NCI-H2029 treated with DMSO at 0.1 percent for 48 hours (cell line): ENCODE measurements around the gene FLNA.
"Not testable (repeated sequence)": the region's sequence is repeated elsewhere in the genome, so short reads cannot be mapped to it uniquely, and the experiment has no call there.

Experiments
- DNase-seq: peaks from one replicate; lab custom pipeline; 2025; lab: John Stamatoyannopoulos, UW

FLNA gene

DNA sequence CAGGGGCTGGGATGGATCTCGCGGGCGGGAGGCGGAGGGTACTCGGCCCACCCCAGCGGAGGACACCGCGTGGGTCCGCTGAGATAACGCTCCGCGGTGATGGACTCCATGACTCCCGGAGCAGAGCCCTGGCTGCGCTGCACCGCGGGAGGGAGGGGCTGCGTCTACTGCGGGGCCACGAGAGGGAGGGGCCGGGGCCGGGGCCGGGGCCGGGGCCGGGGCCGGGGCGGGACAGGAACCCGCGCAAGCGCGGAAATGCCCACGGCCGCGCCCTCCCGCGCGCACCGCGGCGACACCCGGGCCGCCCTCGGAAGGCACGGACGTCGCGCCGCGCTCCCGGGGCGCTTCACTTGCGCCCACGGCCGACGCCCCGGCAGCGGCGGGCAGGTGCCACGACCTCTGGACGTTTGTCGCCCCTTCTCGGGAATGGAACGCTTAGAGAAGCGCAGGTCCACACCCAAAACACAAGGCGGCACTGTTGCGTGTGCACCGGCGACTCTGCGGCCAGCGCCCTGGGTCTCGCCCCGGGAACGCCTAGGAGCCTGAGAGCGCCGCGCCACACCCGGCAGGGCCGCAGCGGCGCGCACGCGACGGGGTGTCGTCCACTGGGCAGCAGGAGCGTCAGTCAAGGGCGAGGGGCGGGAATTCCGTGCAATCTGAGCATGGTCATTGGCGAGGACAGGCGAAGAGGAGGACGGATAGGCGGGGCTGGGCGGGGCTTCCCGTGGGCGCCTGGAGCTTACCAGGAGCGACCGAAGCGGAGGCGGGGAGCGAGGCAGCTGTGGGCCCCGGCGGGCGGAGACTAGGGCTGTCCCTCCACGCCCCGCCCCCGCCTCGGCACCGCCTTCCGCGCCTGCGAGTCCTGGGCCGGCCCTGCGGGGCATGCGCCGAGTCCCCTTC is 32.8 kb downstream of the FLNA start:
- not testable (repeated sequence) for DNase-seq

DNA sequence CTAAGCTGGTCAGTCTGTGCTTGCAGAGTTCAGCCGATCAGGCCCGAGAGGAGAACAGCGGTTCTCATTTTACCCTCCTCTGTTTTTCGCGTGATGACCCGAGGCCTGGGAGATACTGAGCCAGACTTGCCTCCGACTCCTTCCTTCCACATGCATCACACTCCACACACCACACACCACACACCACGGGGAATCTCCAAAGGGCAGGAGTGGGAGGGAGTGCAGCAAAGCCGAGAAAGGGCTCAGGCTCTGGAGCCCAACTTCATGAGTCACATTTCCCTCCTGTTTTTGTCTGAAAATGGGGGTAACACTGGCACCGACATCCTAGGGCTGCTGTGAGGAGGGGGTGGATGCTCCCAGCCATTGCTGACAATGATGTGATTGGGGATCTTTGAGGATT is 39.9 kb downstream of the FLNA start:
- DNase-seq, result no peak

GRCh38 chrX:154333837-154334271 is 40.6 kb downstream of the FLNA start:
- DNase-seq, result no peak

DNA sequence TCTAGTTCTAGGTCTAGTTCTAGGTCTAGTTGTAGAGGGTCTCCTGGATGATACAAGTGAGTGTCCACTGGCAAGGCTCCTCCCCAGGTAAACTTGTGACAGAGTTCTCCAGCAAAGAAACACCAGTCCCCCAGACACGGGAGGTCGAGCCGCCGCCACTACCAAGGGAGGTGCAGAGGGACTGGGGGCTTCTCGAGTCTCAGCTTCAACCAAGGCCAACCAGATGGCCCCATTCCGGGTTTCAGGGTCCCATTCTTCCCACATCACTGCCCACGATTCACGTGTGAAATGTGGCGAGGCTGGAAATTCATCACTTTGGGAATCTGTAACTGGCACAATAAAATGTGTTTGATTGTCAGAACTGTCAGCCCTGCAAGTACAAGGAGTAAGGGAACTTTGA is 41.3 kb downstream of the FLNA start:
- no peak for DNase-seq

DNA sequence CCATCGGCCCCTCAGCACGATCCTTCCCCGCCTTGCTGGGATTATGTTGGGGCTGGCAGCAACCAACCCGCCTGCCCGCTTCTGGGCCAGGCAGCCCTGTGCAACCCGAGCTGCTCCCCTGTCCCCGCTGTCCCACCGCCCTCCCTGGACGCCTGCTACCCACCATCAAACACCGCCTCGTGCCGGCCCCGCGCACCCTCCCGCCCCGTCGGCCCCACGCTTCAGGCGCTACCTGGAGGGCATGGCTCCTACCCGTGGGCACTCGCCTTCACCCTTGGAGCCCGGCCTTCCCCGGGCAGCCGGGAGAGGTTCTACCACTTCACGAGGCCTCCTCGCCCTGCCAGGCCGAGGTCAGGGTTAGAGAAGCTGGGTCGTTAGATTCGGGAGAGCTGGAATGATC is 41.9 kb downstream of the FLNA start:
- DNase-seq, result no peak

DNA sequence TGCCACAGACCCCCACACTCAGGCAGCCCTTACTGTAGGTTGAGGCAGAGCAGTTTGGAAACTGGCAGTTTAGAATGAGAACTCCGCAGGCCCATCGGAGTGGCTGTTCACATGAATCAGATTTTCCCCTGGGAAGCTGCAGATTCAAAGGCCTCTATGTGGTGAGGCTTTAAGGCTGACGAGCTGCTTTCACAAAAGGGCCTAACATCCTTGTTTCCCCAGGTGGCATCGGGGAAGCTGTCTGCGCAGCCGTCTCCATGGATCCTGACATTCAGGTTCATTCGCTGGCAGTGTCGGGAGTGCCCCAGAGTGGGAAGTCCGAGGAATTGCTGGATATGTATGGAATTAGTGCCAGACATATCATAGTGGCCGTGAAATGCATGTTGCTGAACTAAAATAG is 45.1 kb downstream of the FLNA start:
- DNase-seq, result no peak

DNA sequence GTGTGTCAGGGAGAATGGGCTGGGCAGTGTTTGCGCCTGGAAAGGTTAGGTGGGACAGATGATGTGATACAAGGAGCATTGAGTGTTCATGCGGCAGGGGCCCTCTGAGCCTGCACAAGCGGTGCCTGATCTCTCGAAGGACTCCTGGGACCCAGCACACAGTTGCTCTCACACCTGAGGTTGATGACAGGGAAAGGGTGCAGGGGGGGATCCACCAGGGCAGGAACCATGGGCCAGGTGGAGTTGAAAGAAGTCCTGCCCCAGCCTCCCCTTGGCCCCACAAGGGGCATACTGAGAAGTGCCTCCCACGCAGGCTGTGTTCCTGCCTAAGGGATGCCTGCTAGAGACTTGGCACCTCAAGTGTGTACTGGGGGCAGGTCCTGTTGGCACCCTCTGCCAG is 45.8 kb downstream of the FLNA start:
- no peak for DNase-seq

GRCh38 chrX:154327038-154327820 is 47.2 kb downstream of the FLNA start:
- no peak for DNase-seq

GRCh38 chrX:154325541-154325940 is 48.9 kb downstream of the FLNA start:
- no peak for DNase-seq

- DNase-seq, result no peak
Observed at GRCh38 chrX:154323537-154323936, 50.9 kb downstream of the FLNA start.

- no peak for DNase-seq
Observed at GRCh38 chrX:154322890-154323289, 51.5 kb downstream of the FLNA start.

DNA sequence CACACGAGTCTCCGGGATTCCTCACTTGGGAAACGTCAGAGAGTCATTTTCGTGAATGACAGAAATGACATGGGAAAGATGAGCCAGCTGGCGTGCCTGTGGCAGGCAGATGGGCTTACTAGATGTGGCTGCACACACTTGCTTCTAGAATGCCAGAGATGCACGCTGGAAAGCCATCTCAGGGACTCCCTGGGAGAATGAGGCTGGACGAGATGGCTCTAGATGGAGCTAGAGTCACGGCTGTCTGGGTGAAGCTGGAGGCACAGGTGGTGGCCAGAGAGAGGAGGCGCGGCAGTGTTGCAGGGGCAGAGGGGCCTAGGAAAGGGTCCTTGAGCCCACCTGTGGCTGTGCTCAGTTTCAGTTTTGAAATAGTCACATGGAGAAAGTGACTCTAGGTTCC is 52.8 kb downstream of the FLNA start:
- no peak for DNase-seq

DNA sequence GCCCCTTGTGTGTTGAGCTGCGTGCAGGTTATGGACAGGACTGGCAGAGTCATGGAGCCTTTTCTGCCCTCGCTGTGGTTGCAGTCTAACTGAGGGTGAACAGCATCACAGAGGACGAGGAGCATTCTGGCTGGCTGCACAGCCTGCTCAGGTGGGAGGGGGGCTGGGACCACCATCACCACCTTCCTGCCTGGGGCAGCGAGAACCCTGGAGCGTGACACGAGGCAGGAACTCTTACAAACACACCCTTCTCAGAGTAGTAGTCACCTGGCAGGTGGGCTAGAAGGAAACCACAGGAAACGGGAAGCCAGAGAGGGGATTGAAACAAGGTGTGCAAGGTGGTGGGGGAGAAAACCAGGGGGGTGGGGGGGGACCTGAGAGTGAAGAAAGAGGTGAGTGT is 53.3 kb downstream of the FLNA start:
- DNase-seq, result no peak

DNA sequence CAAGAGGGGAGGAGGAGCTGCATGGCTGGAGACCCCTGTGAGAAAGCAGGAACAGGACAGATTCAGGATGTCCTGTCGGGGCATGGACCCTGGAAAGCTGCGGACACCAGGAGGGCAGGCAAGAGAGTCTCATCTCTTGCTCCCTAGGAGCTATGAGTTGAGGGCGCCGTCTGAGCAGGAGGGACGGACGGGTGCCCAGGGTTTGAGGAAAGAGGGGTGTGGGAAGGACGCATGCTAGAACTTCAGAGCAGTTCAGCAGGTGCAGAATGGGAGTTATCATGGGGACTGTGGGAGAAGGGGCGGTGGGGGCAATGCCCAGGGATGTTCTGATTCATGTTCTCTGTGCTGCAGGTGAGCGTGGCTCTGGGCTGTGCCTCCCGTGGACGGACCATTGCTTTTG is 54.0 kb downstream of the FLNA start:
- no peak for DNase-seq

DNA sequence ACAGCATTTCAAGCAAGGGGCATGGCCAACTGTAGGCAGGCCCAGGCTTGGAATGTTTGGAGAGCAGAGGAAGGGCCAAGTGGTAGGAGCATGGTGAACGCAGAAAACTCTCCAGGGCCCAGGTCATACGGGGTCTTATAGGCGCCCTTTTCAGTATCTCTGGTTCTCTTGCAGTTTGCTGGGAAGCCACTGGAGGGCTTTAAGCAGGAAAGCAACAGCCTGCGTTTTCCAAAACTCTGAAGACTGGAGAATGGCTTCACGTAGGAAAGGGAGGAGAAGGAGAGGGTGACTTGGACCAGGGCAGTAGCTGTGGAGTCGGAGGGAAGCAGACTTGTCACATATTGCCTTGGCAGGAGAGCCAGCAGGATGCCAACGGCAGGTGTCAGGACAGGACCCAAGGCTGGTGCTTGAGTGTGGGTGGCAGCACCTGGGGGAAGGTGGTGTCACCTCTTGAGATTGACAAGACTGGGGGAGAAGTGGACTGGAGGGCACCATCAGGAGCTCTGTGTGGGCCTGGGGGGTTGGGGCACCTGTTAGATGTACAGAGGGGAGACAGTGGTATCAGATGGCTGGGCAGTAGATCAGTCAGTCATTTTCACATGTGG is 56.9 kb downstream of the FLNA start:
- DNase-seq, result no peak

- no peak for DNase-seq
Observed at GRCh38 chrX:154315416-154315815, 59.0 kb downstream of the FLNA start.

GRCh38 chrX:154313147-154313546 is 61.3 kb downstream of the FLNA start:
- no peak for DNase-seq

- DNase-seq, result no peak
Observed at GRCh38 chrX:154312116-154312515, 62.3 kb downstream of the FLNA start.

- no peak for DNase-seq
Observed at GRCh38 chrX:154310616-154311536, 63.6 kb downstream of the FLNA start.

DNA sequence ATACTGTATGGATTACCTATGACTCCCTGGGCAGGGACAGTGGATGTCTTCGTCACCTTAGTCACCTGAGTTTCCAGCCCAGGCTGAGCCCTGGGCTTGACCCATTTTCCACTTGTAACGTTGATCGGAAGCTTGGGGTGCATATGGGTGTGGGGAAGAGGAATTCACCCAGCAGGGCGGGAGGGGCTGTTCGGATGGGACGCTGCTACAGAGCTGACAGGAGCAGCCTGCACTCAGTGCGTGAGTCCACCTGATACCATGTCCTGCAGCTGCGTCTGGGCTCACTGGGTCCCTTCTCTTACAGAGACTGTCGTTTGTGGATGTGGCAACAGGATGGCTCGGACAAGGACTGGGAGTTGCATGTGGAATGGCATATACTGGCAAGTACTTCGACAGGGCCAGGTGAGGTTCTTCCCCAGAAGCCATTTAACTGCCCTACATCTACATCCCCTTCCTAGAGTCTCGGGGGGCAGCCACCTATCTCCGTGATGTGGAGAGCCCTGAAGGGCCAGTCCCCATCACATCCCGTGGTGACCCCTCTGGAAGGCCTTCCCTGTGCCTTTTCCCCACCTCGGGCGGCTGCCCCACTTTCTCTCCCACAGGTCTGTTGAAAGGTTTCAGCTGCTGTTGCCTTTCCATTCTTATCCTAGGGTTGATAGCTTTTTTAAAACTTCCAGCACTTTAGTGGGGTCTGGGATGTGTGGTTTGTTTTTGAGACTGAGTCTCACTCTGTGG is 65.2 kb downstream of the FLNA start:
- DNase-seq, result no peak
